ENCODE measurements around the gene ECHDC3.

The ECHDC3 gene

DNA sequence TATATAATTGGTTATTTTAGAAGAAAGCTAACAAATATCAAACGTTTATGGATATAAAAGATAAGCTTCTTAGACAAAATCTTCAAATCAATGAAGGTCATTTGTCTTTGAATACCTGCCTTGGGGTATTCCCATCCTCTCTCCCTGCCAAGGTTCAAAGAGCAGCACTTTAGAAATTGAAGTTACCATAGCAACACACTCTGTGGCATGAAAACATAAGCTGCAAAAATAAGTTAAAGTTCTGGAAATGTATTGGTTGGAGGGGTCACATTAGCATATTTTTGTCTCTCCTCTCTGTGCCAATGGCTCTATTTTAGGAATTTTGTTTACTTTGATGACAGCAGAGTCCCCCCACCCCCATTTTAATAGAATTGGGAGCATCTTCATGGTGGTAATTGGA lies 12.0 kb downstream of the ECHDC3 start:
- no peak for DNase-seq

DNA sequence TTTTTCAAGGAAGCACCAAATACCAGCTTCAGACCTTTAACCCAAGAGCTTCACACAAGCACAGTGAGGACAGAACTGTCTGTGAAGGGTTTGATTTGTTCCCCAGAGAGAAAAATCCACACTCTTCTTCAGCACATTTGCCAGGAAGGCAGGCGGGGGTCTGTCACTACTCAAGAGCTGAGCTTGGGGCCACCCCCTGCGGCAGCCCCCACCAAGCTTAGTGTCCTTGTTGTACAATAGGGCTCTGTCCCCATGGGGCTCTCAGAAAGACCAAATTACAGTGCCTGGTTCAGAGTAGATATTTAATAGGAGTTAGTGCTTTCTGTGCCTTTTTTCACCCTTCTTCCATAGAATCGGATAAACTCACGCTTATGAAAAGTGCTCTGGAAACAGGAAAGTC lies 12.4 kb downstream of the ECHDC3 start:
- no peak for DNase-seq

DNA sequence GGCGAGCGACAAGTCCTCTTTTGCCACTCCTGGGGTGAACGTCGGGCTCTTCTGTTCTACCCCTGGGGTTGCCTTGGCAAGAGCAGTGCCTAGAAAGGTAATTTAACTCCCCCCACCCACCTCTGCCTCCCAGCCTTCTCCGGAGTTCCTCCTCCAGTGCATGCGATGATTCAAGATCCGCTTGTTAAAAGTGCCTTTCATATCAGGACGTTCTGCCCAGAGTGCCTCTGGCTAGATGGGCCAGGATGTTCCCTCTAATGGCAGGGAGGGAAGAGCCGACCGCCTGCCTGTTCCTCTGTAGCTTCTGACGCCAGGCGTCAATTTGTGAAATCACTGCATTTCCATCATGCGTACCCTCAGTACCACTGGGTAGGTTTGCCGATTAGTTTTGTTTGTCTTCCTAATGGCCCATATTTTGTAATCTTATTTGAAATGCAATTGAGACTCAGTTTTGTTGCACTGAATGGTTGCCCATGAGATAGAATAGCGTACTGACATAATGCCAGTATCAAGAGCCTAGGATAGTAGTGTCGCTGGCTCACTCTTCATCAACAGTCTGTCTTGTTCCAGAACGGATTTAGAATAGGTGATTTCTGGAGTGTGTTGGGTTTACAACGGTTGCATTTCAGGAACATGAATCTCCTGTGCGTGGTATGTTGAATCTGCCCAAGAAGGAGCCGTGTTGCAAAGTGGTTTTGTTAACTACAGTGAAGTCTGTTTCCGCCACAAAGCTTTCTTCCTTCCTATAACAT lies 13.5 kb downstream of the ECHDC3 start:
- no peak for DNase-seq

DNA sequence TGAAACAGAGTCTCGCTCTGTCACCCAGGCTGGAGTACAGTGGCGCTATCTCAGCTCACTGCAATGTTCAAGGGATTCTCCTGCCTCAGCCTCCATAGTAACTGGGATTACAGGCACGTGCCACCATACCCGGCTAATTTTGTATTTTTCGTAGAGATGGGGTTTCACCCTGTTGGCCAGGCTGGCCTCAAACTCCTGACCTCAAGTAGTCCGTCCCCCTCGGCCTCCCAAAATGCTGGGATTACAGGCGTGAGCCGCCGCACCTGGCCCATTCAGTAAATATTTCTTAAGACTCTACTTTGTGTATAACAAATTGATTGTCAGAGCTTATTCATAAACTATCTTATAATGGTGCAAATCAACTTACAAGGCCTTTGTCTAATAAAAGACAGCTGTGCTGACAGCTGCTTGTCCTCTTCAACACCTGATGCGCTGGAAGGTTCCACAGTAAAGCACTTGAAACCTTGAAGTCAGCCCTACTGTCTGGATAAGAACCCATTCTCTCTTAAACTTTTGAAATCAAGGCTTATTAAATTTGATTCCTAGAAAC lies 14.7 kb downstream of the ECHDC3 start:
- no peak for DNase-seq

DNA sequence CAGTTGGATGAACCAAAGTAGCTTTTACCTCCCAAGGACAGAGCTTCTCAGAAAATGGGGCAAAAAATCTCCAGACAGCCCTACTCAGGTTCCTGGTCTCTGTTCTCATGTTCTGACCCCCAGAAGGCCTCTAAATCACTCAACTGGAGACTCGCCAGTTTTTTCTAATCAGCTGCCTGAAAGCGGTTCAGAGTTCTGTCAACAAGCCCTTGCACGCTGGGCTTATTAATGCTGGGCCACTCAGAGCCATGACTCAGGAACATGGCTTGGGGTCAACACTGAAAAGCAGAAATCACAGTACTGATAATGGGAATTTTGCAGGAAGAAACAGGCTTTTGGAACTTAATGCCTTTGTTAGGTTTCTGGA lies 15.3 kb downstream of the ECHDC3 start:
- no peak for DNase-seq

DNA sequence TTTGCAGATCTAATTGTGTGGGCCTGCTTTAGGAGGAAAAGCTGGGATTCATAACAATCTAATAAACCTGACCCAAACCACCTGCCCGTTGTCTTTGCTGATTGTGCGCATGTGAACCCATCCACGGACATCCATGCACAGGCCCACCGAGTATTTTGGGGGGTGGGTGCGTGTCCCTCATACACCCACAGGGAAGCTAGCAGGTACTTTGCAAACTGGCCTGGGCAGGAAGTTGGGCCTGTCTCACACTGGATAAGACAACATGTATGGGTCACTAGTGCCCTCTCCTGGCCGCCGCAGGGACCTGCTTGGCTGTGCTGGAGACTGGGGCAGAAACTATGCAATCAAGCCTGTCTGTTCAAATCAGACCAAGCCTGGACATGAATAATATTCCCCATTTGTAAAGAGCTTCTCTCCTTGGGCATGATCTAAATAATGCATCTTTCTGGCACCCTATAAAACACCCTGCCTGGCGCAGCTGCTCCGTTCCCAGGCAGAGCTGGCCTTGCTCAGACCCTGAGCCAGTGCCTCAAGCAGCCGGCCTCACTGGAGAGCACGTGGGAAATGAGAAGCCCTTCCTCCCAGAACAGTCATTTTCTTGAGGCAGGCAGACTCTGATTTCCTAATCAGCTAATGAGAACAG lies 15.8 kb downstream of the ECHDC3 start:
- peak; percentile 57 to 79 for DNase-seq

DNA sequence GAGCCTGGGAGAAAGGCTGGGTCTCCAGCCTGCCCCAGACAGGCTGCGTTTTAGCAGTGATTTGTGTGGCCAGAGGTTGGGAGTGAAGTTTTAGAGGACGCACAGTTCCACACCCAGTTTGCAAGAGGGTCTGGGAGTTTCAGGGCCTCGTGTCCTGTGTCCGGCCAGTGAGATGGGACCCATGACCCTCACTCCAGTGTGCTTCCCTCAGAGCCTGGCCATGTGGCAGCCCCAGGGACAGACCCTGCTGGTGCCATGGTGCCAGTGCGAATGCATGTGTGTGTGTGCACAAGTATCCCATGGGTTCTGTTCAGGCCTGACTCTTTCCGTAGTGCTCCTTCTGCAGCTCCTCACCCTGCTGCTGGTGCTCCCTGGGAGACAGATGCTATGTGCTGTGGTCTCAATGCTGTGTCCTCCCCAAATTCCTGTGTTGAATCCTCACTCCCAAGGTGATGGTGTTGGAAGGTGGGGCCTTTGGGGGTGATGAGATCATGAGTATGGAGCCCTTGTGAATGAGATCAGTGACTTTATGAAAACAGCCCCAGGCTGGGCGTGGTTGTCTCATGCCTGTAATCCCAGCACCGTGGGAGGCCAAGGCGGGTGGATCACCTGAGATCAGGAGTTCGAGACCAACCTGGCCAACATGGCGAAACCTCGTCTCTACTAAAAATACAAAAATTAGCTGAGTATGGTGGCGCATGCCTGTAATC lies 16.5 kb downstream of the ECHDC3 start:
- DNase-seq = no peak

DNA sequence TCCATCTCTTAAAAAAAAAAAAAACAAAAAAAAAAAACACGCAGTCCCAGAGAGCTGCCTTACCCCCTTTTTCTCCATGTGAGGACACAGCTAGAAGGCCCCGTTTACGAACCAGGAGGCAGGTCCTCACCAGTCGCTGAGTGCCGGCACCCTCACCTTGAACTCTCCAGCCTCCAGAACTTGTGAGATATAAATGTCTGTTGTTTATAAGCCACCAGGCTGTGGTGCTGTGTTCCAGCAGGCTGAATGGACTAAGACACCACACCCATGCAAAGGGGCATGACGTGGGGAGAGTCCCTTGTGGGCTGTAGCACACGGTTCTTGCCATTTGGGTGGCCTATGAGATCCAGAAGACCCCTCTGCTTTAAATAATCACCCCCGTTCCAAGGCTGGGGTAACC lies 17.2 kb downstream of the ECHDC3 start:
- no peak for DNase-seq

DNA sequence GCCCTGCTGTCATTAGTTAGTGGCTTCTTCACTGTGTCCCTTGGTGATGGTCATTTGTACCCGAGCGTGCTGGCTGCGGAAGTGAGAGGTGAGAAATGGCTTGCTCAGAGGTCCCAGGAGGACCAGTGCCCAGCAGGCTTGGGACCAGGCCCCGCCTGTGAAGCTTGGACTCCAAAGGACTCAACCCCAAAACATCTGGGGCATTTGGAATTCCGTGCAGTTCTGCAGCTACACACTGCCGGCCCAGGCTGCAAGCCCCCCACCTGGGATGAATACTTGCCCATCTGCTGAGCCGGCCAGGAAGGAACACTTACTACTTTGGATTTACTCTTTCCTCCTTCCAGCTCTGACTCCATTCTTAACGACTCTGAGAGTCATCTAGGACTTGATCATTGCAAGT lies 18.0 kb downstream of the ECHDC3 start:
- no peak for DNase-seq

DNA sequence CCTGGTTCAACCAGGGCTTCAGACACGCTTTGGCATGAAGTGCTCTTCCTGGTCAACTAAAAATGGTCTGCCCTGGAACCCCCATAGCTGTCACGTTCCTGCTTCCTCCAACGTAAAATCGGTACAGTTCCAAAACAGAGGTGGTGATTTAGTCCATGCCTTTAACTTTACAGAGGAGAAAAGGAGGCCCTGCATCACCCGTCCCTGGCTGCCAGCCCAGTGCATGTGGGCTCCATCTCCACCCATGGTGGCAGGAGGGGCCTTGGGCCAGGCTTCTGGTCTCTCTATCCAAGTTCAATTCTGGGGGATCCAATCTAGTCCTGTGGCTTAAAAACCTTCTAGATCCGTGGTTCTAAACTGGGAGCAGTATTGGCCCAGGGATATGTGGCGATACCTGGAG lies 18.7 kb downstream of the ECHDC3 start:
- no peak for DNase-seq

DNA sequence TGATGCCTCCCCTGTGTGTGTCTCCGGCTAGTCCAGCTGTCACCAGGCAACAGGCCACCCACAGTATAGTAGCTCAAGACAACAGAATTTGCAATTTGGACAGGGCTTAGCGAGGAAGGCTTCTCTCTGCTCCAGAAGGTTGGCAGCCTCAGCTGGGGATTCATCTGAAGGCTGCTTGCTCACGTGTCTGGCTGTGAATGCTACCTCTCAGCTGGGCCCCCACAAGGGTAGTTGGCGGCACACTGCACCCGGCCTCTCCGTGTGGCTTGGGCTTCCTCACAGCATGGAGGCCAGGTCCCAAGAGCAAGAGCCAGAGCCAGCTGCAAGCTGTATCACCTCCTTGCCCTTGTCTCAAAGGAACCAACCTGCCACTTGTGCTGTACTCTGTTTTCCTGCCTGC lies 19.2 kb downstream of the ECHDC3 start:
- DNase-seq = no peak

DNA sequence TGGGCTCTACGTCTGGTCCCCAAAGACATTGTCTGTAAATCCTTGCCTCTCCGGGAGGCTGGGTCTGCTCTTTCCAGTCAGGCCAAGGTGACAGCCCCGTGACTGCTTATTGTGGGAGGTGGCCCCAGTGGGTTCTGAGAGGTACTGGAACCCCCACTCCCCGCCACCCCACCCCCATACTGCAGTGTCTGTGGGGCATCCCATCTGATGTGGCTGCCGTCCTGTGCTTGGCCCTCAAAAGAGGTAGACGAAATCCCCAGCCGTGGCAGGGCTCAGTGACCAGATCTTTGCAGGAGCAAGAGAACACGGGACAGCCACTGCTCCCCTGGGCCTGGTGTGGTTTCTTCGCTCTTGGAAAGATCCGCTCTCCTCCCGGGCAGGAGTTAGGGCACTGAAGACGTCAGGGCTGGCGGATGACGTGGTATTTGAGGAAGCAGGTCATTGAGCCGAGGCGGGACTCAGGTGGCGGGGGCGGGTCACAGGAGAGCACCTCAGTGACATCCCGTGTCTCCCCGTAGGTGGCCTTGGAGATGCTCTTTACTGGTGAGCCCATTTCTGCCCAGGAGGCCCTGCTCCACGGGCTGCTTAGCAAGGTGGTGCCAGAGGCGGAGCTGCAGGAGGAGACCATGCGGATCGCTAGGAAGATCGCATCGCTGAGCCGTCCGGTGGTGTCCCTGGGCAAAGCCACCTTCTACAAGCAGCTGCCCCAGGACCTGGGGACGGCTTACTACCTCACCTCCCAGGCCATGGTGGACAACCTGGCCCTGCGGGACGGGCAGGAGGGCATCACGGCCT lies 20.7 kb downstream of the ECHDC3 start:
- DNase-seq = no peak

DNA sequence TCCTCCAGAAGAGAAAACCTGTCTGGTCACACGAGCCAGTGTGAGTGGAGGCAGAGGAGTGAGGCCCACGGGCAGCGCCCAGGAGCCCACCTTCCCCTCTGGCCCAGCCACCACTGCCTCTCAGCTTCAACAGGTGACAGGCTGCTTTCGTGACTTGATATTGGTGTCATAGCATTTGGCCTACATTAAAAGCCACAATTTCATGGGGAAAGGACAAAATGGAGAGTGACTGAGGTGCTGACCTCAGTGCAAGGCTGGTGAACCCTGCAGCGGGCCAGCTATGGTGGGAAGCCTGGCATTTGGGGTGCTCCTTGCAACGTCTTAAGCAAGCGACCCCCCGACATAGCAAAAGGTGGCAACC lies 21.3 kb downstream of the ECHDC3 start:
- DNase-seq = no peak

DNA sequence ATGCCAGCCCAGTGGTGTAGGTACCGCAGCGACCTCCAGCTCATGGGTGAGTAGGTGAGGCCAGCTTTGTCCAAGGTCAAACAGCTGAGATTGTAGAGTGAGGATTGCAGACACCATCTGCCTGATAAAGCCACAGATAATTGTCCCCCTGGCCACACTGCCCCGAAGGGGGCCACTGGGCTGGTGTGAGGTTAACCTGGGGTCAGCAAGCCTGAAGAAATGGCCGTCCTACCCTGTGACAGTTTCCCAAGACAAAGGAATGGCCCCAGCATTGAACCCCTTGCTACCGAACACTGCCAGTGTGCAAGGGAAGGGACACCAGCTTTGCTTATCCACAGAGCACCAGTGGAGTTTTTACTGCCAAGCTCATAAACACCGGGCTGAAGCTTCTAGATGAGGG lies 23.0 kb downstream of the ECHDC3 start:
- DNase-seq = no peak

DNA sequence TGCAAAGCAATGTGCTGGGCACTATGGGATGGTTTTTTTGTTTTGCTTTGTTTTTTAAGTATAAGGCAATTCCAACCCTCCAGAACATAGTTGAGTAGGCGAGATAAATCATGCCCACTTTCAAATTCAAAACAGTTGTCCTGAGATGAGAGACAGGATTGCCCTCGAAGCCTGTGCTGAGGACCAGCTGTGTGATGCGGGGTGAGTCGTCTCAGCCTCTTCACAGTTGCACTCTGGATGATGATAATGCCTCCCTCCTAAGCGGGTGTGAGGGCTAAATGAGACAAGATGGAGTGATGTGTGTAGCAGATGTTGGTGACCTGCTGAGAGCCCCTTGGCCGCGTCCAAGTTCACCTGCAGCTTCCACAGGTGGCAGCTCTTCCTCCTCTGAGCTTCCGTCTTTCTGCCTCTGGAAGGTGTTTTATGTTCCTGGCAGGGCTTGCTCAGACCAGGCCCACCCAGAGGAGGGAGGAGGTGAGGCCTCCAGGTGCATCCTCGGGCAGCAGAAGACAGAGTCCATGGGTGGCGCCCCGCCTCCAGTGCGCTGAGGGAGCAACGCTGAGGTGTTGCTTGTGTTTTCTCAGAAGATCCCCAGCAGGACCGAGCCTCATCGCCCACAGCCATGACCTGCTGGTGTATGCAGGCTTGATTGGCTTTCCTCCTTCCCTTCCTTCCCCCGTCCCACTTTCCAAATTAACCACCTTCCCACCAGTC lies 30.6 kb downstream of the ECHDC3 start:
- no peak for DNase-seq

DNA sequence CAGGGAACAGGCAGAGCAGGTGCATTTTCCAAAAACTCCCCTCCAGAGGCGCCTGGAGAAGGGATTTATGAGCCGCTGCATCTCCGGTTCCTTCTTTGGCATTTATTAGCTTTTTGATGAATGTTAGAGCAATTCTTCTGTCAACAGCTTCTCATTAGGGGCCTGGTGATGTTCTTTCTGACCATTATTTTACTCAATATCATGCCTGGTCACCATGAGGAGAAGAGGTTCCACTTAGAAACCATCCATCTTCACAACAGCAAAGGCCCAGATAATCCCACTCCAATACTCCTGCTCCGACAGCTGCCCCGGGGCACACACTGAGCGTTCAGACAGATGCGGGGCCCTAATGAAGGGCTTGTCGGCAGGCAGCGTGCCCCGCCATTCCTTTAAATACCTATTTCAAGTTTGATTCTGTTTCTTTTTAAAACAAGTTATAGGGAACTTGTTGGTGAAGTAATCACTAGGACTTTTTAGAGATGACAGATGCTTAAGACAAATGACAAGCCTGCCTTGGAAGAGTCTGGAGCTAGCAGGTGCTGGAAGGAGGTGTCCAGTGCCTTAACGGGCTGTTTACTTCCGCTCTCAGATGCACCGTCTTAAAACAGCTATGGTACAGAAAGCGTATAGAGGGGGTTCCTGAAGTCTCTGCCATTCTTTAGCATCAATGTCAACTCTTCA lies 31.7 kb downstream of the ECHDC3 start:
- DNase-seq = no peak

DNA sequence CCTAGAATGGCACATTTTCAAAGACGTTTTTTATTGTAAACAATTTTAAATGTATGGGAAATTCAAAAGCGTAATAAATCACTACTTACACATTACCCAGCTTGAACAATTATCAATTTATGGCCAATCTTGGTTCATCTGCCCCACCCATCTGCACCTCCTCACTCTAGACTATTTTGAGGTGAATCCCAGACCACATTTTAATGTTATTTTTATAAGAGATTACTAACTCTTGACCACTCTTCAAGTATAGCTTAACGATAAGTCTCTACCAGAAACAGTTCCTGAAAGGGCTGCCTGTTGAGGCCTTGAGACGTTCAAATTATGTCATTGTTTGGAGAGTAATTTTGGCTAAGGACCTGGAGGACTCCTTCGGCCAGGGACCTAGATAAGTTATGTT lies 33.2 kb downstream of the ECHDC3 start:
- no peak for DNase-seq

DNA sequence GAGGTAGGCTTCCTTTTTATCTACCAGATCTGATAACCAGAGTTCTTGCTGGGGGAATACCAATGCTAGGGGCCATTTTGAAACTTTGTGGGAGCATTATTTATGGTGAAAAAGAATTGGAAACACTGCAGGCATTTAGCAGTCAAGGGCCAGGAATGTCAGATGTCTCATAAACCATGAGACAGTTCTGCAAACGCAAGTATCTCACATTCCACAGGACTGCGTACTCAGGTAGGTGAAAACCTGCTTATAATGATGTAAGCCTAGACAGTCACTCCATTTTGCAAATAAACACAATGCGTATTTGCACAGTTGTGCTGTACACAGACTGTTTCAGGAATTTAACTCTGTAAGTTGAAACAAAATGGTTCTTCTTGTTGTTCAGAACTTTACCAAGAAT lies 33.9 kb downstream of the ECHDC3 start:
- DNase-seq = no peak

DNA sequence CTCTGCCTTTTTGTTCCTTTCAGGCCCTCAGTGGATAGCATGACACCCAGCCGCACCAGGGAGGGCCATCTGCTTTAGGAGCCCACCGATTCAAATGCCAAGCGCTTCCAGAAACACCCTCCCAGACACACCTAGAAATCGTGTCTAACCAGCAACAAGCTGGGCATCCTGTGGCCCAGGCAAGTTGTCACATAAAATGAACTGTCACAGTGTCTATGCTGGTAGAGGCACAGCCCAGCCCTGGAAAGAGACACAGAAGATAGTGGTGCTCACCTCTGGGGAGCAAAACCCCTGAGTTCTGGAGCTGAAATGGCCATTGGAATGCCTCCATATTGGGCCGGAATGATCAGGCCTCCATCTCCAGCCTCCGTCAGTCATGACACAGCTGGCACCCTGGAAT lies 38.9 kb downstream of the ECHDC3 start:
- DNase-seq = no peak

DNA sequence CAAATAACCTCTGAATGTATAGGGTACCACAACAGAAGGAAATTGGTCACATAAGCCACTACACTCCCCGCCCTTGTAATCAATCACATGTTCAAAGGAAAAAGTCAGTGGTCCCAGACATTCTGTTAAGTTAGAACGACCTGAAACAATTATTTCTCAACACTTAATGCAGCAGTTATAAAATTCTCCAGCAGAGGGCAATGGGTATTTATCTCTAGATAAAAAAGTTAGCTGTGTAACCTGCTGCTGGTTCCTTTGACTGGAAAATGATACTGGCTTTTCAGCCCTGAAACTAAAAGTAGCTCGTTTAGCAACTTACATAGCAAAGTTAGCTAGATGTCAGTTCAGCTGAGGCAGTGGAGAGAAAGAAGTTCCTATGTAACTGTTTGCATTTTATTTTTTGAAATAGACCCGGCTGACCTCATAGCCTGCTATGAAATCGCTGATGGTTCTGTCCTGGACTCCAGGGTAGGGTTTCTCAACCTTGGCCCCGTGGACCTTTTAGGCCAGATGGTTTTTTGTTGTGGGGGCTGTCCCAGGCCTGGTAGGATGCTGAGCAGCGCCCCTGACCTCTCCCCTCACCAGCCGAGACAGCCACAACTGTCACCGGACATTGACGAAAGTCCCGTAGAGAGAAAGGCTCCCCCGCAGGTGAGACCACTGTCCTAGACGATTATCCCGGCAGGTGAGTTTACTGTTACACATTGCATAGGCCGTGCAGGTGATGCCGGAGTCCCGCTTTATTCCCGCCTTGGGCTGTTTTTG lies 40.8 kb downstream of the ECHDC3 start:
- peak in 1 of 2 donors; percentile 10 for DNase-seq

DNA sequence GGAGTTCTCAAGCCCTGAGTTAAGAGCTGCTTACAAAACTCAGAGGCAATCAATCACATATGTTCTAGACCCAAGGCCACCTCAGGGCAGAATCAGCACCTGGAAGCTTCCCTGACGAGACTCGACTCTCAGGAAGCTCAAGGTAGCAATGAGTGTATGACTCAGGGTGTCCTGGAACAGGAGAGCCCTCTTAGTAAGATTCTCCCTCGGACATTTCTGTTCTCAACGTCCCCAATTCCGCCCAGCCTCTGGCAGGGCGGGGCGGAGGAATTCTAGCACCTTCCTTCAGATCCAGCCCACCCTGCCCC lies 41.3 kb downstream of the ECHDC3 start:
- no peak for DNase-seq
